HG03558 (cell line): ENCODE measurements around the gene AHR.
"Not testable (repeated sequence)": the region's sequence is repeated elsewhere in the genome, so short reads cannot be mapped to it uniquely, and the experiment has no call there.

Experiments
- ATAC-seq: cut with Tn5 transposase; IDR thresholded peaks from one replicate; pipeline ENCODE4 v1.9.1; 2021; ENCODE audit warnings: moderate number of reproducible peaks; ENCODE audit not compliant: unreplicated experiment; ENCODE audit errors: extremely low read depth

The AHR gene

GRCh38 chr7:17370901-17371585 is 72.6 kb downstream of the AHR start:
- no peak for ATAC-seq

- ATAC-seq: no peak
These were observed 73.4 kb downstream of the AHR start for GRCh38 chr7:17371671-17372524.

- ATAC-seq: no peak
These were observed 75.7 kb downstream of the AHR start for GRCh38 chr7:17374157-17374556.

- no peak for ATAC-seq
These were observed 76.2 kb downstream of the AHR start for GRCh38 chr7:17374654-17375053.

DNA sequence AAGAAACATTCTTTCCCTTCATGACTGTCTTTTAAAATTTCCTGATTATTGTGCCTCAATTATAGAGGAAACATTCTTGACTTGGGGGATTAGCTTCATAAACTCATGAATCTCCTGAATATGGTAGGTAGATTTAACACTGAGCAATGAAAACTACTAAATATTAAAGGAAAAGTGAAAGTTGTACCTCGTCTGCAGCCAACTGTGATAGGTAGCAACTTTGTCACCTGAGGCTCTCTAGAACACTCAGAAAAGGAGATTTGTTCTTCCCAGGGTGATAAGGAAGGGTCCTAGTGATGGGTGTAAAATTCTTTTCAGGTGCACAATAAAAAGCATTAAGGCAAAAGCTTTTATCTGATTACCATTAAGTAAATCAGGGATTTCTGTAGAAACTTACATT is 78.1 kb downstream of the AHR start:
- no peak for ATAC-seq

GRCh38 chr7:17380736-17381662 is 82.5 kb downstream of the AHR start:
- no peak for ATAC-seq

GRCh38 chr7:17382408-17383354 is 84.2 kb downstream of the AHR start:
- ATAC-seq: not testable (repeated sequence)

- no peak for ATAC-seq
These were observed 85.9 kb downstream of the AHR start for GRCh38 chr7:17384400-17384799.

DNA sequence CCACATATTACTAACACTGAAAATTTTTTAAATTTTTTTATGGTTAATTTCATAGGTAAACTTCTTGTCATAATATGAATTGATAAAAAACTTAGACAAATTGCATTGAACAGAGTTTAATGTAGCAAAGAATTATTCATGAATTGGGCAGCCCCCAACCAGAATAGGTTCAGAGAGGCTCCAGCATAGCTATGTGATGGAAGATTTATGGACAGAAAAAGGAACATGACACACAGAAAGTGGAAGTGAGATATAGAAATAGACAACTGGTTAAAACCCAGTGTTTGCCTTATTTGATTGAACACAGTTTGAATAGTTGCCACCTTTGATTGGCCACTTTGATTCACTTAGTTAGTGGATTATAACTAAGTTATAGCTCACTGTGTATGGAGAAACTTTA is 87.2 kb downstream of the AHR start:
- no peak for ATAC-seq

DNA sequence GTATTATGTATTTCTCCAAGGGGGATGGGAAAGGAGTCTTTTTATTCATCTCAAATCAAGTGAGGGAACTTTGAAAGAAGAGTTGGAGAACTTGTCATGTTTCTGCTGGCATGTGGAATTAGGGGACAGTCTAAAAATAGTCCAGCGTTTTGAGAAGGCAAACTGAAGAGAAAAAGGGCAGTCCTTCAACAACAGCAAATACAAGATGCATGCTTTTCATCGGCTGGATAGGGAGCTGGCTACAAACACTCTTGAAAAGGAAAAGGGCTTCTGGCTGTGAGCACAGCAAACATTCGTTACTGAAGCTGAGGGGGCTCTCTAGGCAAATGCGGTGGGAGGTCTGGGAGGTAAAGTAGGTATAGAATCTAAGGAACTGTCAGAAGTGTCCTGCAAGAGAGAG is 91.9 kb downstream of the AHR start:
- ATAC-seq: no peak

DNA sequence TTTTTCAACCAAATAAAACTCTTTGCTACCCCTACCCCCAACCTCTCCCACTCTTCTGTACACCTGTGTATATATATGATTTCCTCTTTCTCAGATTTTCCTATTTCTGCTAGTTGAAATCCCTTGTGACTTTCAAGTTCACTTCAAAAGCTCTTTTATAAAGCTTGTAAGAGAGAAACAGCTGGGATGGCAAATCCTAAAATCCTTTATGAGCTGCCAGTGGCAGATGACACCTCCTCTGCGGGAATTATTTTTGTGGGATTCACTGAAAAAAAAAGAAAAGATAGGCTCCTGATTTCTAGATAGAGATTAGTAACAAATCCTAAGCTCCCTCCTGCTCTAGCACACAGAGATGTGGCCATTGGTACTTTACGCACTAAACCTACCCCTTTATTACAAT is 92.9 kb downstream of the AHR start:
- ATAC-seq: no peak

DNA sequence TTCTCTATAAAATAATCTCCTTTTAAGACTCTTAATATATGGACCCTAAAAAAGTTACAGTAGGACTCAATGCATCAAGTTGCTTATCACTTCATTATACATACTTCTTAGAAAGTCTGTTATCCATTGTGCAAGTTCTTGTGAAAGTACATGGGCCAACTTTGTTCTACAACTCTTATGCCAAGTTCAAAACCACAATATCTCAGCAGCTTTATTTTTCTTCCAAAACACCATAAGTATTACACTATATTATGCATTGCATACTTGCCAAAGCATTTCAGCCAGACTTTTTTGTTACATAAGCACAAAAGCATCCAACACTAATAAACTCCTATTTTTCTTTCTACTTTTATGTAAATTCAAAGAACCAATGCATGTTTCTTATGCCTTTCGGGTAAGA is 94.4 kb downstream of the AHR start:
- no peak for ATAC-seq

DNA sequence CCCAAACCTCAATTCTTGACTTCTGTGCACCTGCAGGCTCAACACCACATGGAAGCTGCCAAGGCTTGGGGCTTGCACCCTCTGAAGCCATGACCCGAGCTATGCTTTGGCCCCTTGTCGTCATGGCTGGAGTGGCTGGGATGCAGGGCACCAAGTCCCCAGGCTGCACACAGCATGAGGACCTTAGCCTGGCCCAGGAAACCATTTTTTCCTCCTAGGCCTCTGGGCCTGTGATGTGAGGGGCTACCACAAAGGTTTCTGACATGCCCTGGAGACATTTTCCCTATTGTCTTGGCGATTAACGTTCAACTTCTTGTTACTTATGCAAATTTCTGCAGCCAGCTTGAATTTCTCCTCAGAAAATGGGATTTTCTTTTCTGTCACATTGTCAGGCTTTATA is 96.1 kb downstream of the AHR start:
- not testable (repeated sequence) for ATAC-seq
